GM20000 (cell line): ENCODE measurements around the gene RGR.

ENCODE experiments used
- DNase-seq: peaks from one replicate; pipeline ENCODE4 v3.0.0; 2012; ENCODE audit warnings: low spot score
- TF ChIP-seq, protein P1 (sequence below): IDR thresholded peaks from 2 replicates; pipeline ENCODE4 v1.5.1; 2012; ENCODE audit warnings: mild to moderate bottlenecking, control low read depth; ENCODE audit errors: extremely low read depth, missing control alignments

The RGR gene, protein sequence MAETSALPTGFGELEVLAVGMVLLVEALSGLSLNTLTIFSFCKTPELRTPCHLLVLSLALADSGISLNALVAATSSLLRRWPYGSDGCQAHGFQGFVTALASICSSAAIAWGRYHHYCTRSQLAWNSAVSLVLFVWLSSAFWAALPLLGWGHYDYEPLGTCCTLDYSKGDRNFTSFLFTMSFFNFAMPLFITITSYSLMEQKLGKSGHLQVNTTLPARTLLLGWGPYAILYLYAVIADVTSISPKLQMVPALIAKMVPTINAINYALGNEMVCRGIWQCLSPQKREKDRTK

DNA sequence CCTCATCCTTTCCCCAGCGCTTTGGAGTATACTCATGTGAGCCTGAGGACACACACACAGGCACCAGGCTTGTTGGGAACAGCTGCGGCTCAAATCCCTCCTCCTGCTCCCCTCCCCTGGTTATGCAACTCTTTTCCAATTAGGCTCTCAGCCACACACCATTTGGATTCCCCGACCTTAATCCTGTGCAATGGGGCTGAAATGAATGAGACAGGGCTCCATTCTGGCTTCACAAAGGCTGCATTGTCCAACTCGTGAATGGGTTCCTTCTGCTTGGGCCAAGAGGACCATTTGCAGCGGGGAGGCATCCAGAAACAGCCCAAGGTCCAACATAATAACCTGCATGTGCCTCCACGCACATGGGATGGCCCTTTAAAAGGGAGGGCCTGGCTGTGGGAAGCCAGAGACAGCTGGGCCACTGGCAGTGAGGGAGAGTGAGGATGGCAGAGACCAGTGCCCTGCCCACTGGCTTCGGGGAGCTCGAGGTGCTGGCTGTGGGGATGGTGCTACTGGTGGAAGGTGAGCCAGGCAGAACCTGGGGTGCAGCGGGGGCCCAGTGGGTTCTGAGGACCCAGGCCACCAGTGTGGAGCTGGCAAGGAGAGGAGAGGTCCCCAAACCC, at the start of gene RGR:
Gene RGR (plus strand): TSS at position 403 of the 620 bp plus-strand sequence. CDS start 38 bp downstream, at position 441.
- TF ChIP-seq, protein P1, sequence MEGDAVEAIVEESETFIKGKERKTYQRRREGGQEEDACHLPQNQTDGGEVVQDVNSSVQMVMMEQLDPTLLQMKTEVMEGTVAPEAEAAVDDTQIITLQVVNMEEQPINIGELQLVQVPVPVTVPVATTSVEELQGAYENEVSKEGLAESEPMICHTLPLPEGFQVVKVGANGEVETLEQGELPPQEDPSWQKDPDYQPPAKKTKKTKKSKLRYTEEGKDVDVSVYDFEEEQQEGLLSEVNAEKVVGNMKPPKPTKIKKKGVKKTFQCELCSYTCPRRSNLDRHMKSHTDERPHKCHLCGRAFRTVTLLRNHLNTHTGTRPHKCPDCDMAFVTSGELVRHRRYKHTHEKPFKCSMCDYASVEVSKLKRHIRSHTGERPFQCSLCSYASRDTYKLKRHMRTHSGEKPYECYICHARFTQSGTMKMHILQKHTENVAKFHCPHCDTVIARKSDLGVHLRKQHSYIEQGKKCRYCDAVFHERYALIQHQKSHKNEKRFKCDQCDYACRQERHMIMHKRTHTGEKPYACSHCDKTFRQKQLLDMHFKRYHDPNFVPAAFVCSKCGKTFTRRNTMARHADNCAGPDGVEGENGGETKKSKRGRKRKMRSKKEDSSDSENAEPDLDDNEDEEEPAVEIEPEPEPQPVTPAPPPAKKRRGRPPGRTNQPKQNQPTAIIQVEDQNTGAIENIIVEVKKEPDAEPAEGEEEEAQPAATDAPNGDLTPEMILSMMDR = no peak
- DNase-seq = no peak

DNA sequence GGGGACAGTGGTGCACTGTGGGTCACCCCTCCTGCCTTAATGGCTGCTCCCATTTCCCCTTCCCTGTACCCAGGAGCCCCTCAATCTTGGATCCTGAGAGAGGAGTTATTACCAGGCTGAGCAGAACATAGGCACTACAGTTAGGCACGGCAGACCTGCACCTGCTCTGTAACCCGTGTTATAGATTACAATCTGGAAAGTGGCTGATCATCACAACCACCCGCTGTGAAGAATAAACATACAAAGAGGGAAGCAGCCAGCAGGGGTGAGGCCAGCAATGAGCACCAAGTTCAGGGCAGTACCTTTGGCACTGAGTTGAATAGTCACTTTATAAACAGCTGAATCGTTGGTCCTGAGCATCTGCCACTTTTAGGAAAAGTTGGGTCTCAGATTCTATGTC, 48.8 kb upstream of the RGR start:
- TF ChIP-seq, protein P1 = no peak
- no peak for DNase-seq

DNA sequence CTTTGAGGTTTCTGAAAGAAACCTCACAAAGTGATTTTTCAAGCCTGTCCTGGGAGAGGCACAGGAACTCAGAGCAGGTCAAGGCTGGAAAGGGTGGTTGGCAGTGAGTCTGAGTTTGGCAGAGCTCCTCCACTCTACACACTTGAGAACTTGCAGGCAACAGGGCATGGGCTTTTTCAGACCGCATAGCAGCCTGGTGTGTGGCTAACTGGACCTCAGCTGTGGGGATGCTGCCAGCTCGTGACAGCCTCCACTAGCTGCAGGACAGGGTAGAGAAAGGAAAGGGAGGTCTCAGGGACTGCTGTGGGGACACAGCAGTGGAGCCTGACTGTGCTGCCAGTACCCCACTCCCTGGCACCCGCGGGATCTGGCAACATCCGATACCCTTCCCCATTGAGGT, 47.9 kb upstream of the RGR start:
- no peak for DNase-seq
- TF ChIP-seq, protein P1 = no peak

DNA sequence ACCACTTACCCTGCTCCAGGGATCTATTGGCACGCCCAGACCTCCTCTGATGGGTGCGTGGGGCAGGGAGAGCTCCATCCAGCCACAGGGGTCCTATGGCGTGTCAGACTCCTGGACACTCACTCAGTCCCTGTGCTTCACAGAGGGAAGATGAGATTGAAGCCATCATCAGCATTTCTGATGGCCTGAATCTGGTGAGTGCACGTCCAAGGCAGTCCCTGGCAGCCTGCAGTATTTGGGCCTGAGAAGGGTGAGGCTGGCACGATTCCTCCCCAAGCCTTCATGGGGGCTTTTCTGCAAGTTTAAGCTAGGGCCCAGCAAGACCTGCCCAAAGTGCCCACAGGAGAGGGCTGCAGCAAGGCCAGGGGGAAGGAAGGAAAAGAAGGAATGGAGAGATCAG, 47.2 kb upstream of the RGR start:
- no peak for DNase-seq
- TF ChIP-seq, protein P1 = no peak

DNA sequence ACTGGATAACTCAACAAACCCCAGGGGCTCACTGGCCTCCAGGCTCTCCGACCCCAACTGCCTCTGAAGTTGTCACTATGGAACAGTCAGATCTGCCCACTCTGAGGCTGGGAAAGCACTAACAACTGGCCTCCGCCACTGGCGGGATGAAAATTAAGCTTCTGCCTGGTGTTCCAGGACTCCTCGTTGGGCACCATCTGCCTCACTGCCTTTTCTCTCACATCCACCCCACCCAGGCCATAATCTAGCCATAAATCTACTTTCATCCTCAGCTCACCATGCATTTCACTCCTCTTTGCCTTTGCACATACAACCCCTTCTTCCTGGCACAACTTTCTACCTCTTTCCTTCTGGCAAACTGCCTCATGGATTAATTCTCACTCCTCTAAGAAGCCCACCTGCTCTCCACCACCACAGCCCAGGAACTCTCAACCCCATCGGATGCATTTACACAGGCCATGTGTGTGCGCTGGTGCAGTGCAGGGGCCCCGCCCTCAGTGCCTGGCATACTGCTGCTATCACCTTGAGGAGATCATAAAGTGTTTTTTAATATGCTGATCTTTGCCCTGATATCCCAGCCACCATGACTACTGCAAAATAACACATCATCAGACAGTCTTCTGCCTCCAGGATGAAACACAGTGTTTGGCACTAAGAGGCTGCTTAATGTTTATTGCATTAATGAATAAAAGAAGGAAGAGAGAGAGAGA, 46.5 kb upstream of the RGR start:
- no peak for DNase-seq
- TF ChIP-seq, protein P1 = no peak

DNA sequence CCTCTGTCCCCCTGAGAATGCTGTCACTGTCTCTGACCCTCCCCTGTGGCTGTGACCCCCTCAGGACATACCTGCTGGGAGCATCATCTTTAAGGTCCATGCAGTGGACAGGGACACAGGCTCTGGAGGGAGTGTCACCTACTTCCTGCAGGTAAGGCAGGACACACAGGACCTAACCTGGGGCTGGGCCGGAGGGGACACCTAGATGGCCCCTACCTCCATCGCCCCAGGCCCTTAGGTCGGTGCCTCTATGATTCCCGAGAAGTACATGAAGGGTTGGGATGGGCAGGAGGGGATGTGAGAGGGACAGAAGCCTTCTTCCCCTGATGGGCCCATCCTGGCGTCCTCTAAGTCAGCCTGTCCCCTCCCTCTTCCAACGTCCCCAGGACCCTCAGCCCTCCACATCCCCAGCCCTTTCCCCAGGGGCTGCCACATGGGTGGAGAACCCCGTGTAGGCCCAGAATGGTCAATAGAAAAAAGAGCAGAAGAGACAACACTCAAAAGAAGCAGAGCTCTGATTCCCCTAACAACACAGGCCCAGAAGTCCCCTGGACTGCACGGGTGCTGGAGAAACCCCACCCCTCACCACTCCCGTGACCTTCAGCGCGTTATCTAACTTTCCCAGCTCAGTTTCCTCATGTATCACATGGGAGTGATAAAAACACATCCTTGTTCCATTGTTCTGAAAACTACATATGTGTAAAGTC, 44.2 kb upstream of the RGR start:
- DNase-seq = no peak
- TF ChIP-seq, protein P1 = no peak

DNA sequence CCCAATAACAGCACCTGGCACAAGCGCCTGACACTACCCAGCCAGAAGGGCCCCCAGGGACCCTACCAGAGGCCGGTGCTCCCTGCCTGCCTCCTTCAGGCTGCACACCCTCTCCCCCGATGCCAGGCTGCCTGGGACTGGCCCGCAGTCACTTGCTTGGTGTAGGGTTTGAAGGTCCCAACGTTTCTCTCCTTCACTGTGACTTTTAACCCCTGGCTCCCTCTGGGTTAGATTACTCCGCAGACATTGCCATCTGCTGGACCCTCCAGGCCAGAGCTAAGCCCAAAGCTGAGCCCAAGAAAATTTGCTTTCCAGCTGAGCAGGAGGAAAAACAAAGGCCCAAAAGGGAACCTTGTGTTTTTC, 43.6 kb upstream of the RGR start:
- TF ChIP-seq, protein P1 = no peak
- no peak for DNase-seq
